Measurements from ENCODE around the gene NR3C2. TPM values are rescaled to one million over a fixed set of nuclear protein-coding genes. Genes with fewer than 3 reads are reported as not detected.

Gene NR3C2
- total RNA-seq, 1 experiment from 2014 or later: 0.16 TPM

DNA sequence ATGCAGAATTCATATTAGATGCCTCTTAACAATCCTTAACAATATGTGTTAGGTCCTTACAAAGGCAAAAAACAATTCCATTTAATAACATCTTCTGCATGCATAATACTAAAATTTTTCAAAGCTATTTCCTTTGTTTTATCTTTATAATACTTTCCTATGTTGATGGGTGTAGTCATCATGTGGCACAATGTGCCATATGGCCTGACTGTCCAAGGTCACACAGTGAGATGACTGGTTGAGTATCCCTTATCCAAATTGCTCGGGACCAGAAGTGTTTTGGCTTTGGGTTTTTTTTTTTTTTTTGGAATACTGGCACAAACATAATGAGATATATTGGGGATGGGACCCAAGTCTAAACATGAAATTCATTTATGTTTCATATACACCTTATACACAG, 77.7 kb downstream of the NR3C2 start:
- Histone ChIP-seq H3K9me3 (no peaks in the 10 kb centered on the region), H3K4me1 (no peaks in the 10 kb centered on the region), H3K27me3 (replicated peaks; ENCODE audit: control insufficient read depth, insufficient read depth, low read length) (no peaks in the 10 kb centered on the region), H3K4me3 (ENCODE audit: low read depth, low read length) (no peak overlapping the region), H3K36me3 (ENCODE audit: control insufficient read depth, insufficient read depth, low read length) (no peaks in the 10 kb centered on the region)
- DNase-seq: no peak
- H3K27ac Mint-ChIP-seq (ENCODE audit: unreplicated experiment): no peak overlapping the region
- H3K4me1 Mint-ChIP-seq (ENCODE audit: low read depth, unreplicated experiment): no peaks in the 10 kb centered on the region
- CTCF ChIA-PET: no interaction called here
- POLR2A ChIA-PET: no interaction called here
- no peaks in the 10 kb centered on the region for H3K36me3 Mint-ChIP-seq (ENCODE audit: insufficient read depth, unreplicated experiment)
- intact Hi-C loops (cut with micrococcal nuclease; ENCODE audit: unreplicated experiment): no loop called here
- no TSS peak for BruUV-seq (replicated peaks)
- peaks cover 7% of the 10 kb centered on the region for H3K27me3 Mint-ChIP-seq (ENCODE audit: insufficient read depth, unreplicated experiment)
- H3K4me3 Mint-ChIP-seq (ENCODE audit: unreplicated experiment): no peak overlapping the region
- H3K9me3 Mint-ChIP-seq (ENCODE audit: unreplicated experiment): no peaks in the 10 kb centered on the region
- TF ChIP-seq, protein P1, sequence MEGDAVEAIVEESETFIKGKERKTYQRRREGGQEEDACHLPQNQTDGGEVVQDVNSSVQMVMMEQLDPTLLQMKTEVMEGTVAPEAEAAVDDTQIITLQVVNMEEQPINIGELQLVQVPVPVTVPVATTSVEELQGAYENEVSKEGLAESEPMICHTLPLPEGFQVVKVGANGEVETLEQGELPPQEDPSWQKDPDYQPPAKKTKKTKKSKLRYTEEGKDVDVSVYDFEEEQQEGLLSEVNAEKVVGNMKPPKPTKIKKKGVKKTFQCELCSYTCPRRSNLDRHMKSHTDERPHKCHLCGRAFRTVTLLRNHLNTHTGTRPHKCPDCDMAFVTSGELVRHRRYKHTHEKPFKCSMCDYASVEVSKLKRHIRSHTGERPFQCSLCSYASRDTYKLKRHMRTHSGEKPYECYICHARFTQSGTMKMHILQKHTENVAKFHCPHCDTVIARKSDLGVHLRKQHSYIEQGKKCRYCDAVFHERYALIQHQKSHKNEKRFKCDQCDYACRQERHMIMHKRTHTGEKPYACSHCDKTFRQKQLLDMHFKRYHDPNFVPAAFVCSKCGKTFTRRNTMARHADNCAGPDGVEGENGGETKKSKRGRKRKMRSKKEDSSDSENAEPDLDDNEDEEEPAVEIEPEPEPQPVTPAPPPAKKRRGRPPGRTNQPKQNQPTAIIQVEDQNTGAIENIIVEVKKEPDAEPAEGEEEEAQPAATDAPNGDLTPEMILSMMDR (IDR thresholded peaks at IDR 0.05; ENCODE audit: insufficient read depth in 1 of 2, low read depth in 1 of 2, low read length in 1 of 2, severe bottlenecking in 1 of 2, unreplicated experiment in 1 of 2): no peak

DNA sequence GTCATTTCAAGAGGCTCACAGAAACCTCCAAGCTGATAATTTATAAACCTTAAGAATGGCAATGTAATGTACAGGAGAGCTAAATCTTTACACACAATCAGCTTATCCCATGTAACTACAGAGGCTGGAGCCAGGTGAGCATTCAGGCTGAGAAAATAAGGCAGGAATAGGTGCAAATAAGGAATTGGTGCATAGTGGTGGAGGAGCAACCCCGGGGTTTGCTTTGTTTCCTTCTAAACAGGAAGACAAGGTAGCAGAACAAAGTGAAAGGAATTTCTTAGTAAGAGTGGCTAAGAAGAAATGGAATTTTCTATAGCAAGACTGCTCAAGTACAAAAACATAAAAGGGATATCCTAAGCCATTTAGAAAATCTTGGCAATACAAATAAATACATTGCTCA, 82.4 kb downstream of the NR3C2 start:
- Mint-ChIP-seq H3K27me3 (ENCODE audit: insufficient read depth, unreplicated experiment) (peaks cover 3% of the 10 kb centered on the region), H3K4me1 (ENCODE audit: low read depth, unreplicated experiment) (no peaks in the 10 kb centered on the region), H3K4me3 (ENCODE audit: unreplicated experiment) (no peak overlapping the region), H3K36me3 (ENCODE audit: insufficient read depth, unreplicated experiment) (no peaks in the 10 kb centered on the region), H3K27ac (ENCODE audit: unreplicated experiment) (no peak overlapping the region), H3K9me3 (ENCODE audit: unreplicated experiment) (no peaks in the 10 kb centered on the region)
- intact Hi-C loops (cut with micrococcal nuclease; ENCODE audit: unreplicated experiment): no loop called here
- ChIA-PET CTCF (no interaction called here), POLR2A (no interaction called here)
- no peak for DNase-seq
- H3K4me3 ChIP-seq (ENCODE audit: low read depth, low read length): no peak overlapping the region
- no peaks in the 10 kb centered on the region for H3K4me1 ChIP-seq
- BruUV-seq (replicated peaks): no TSS peak
- H3K27me3 ChIP-seq (replicated peaks; ENCODE audit: control insufficient read depth, insufficient read depth, low read length): no peaks in the 10 kb centered on the region
- TF ChIP-seq, protein P1 (IDR thresholded peaks at IDR 0.05; ENCODE audit: insufficient read depth in 1 of 2, low read depth in 1 of 2, low read length in 1 of 2, severe bottlenecking in 1 of 2, unreplicated experiment in 1 of 2): no peak
- no peaks in the 10 kb centered on the region for H3K36me3 ChIP-seq (ENCODE audit: control insufficient read depth, insufficient read depth, low read length)
- no peaks in the 10 kb centered on the region for H3K9me3 ChIP-seq

DNA sequence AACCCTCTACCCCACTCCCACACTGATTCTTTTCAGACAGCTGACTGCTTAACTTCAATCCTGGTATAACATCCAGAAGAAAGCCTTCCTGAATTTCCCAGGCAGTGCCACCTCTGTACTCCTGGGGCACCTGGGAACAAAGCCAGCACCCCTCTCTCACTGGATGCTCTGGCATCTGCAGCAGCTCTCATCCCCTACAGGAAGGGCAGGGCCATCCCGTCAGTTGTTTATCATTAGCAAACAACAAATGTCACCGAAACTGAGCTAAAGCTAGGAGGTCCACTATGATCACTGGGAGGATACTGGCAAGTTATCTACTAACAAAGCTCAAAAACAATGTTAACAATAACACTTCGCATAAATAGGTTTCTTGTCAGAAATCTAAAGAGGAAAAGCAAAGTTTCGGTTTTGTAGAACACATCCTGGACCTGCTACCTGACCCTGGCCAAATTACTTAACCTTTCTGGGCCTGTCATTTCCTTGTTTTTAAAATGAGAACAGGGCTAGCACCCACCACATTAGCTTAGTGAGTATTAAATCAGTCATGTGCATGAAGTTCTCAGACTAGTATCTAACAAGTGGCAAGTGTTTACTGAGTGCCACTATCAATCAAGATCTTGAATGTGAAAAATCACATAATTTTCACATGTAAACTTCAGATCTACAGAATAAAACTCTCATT, 86.6 kb downstream of the NR3C2 start:
- no TSS peak for BruUV-seq (replicated peaks)
- H3K27me3 ChIP-seq (replicated peaks; ENCODE audit: control insufficient read depth, insufficient read depth, low read length): no peaks in the 10 kb centered on the region
- Mint-ChIP-seq H3K4me1 (ENCODE audit: low read depth, unreplicated experiment) (no peaks in the 10 kb centered on the region), H3K9me3 (ENCODE audit: unreplicated experiment) (no peaks in the 10 kb centered on the region), H3K27me3 (ENCODE audit: insufficient read depth, unreplicated experiment) (no peaks in the 10 kb centered on the region), H3K36me3 (ENCODE audit: insufficient read depth, unreplicated experiment) (no peaks in the 10 kb centered on the region), H3K4me3 (ENCODE audit: unreplicated experiment) (no peak overlapping the region), H3K27ac (ENCODE audit: unreplicated experiment) (no peak overlapping the region)
- no peaks in the 10 kb centered on the region for H3K9me3 ChIP-seq
- H3K4me3 ChIP-seq (ENCODE audit: low read depth, low read length): no peak overlapping the region
- H3K36me3 ChIP-seq (ENCODE audit: control insufficient read depth, insufficient read depth, low read length): no peaks in the 10 kb centered on the region
- DNase-seq: no peak
- CTCF ChIA-PET: no interaction called here
- intact Hi-C loops (cut with micrococcal nuclease; ENCODE audit: unreplicated experiment): no loop called here
- TF ChIP-seq, protein P1 (IDR thresholded peaks at IDR 0.05; ENCODE audit: insufficient read depth in 1 of 2, low read depth in 1 of 2, low read length in 1 of 2, severe bottlenecking in 1 of 2, unreplicated experiment in 1 of 2): no peak
- H3K4me1 ChIP-seq: no peaks in the 10 kb centered on the region
- POLR2A ChIA-PET: no interaction called here
